A673 (cell line): ENCODE results near the gene RBM4B.

Source experiments
- EZH2 ChIP-seq: fragments of 200-600 bp; sonication (generic); IDR thresholded peaks from 2 replicates; pipeline ENCODE4 v1.6.1; 2017; ENCODE audit warnings: borderline replicate concordance, low read depth, mild to moderate bottlenecking, mixed read lengths, antibody characterized with exemption, low read length; ENCODE audit not compliant: poor library complexity, severe bottlenecking
- TF ChIP-seq, protein P1 (sequence below): fragments of 300-800, 200-600 bp; sonication (generic); conservative IDR thresholded peaks from 2 replicates; pipeline ENCODE4 v1.5.1; 2017; ENCODE audit warnings: low read depth, mild to moderate bottlenecking, antibody characterized with exemption, low read length, moderate library complexity, mixed read lengths

DNA sequence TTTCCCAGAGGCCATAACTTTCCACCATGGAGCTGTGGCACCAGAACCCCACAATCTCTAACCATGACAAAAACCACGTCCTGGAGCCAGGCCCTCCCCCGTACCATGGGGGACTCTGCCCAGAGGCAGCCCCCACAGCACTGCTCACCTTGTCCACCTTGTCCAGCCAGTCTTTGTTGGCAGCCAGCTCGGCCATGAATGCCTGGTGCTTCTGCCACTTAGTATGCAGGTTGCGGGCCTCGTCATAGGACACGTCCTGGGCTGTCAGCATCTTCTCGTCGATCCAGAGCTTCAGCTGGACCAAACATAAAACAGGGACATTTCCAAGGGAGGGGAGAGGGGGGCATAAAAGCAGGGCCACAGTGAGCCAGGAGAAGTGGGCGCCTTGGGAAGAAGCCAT is 20.8 kb upstream of the RBM4B start:
- TF ChIP-seq, protein P1, sequence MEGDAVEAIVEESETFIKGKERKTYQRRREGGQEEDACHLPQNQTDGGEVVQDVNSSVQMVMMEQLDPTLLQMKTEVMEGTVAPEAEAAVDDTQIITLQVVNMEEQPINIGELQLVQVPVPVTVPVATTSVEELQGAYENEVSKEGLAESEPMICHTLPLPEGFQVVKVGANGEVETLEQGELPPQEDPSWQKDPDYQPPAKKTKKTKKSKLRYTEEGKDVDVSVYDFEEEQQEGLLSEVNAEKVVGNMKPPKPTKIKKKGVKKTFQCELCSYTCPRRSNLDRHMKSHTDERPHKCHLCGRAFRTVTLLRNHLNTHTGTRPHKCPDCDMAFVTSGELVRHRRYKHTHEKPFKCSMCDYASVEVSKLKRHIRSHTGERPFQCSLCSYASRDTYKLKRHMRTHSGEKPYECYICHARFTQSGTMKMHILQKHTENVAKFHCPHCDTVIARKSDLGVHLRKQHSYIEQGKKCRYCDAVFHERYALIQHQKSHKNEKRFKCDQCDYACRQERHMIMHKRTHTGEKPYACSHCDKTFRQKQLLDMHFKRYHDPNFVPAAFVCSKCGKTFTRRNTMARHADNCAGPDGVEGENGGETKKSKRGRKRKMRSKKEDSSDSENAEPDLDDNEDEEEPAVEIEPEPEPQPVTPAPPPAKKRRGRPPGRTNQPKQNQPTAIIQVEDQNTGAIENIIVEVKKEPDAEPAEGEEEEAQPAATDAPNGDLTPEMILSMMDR = no peak
- TF ChIP-seq EZH2 = no peak
